CD8-positive, alpha-beta memory T cell (primary cell): ENCODE measurements around the gene NUP88. TPM values are rescaled to one million over a fixed set of nuclear protein-coding genes. Genes with fewer than 3 reads are reported as not detected.

Experiments used
- CTCF ChIA-PET: fragments of 350-600 bp; sonication (Branson Sonifier 250); formaldehyde crosslinking; loops from one replicate; lab custom pipeline; 2021; ENCODE audit warnings: antibody characterized with exemption; lab: Charles Lee
- POLR2A ChIA-PET: fragments of 350-600 bp; sonication (Branson Sonifier 250); formaldehyde crosslinking; loops from one replicate; lab custom pipeline; 2021; ENCODE audit warnings: antibody characterized with exemption; lab: Charles Lee
- DNase-seq, 5 donors: peaks; one replicate each; pipeline versions ENCODE4 v3.0.0 to v3.0.0-alpha.2; 2020 to 2022; ENCODE audit warnings: mixed read lengths in 1 of 5
- H3K27ac ChIP-seq: one replicate; pipeline ENCODE4 v1.7.0; 2013; ENCODE audit warnings: low read depth, mild to moderate bottlenecking, low read length, moderate library complexity
- H3K27me3 ChIP-seq: 2 replicates; pipeline ENCODE4 v1.7.0; 2013; ENCODE audit warnings: low read length, mild to moderate bottlenecking; ENCODE audit not compliant: insufficient read depth, poor library complexity, severe bottlenecking
- H3K36me3 ChIP-seq: 2 replicates; pipeline ENCODE4 v1.7.0; 2013; ENCODE audit warnings: mild to moderate bottlenecking, low read length, moderate library complexity; ENCODE audit not compliant: insufficient read depth
- H3K4me1 ChIP-seq: 2 replicates; pipeline ENCODE4 v1.7.0; 2013; ENCODE audit warnings: mild to moderate bottlenecking, low read length, moderate library complexity; ENCODE audit not compliant: insufficient read depth
- H3K4me3 ChIP-seq: 2 replicates; pipeline ENCODE4 v1.7.0; 2013; ENCODE audit warnings: mild to moderate bottlenecking, low read length
- H3K9me3 ChIP-seq: 2 replicates; pipeline ENCODE4 v1.7.0; 2013; ENCODE audit warnings: mild to moderate bottlenecking, low read length
- H3K27ac Mint-ChIP-seq, 8 donors: one replicate each; pipeline ENCODE4 v1.8.0; 2020 to 2021; ENCODE audit warnings: mixed read lengths in 8 of 8, mild to moderate bottlenecking in 6 of 8, inconsistent platforms in 3 of 8, moderate library complexity in 3 of 8
- H3K27me3 Mint-ChIP-seq, 2 donors: one replicate each; pipeline ENCODE4 v1.8.0; 2020 to 2021; ENCODE audit warnings: mixed read lengths in 2 of 2, mild to moderate bottlenecking in 1 of 2, moderate library complexity in 1 of 2
- H3K36me3 Mint-ChIP-seq, 3 donors: one replicate each; pipeline ENCODE4 v1.8.0; 2020 to 2021; ENCODE audit warnings: mixed read lengths in 3 of 3, inconsistent platforms in 1 of 3, mild to moderate bottlenecking in 1 of 3
- H3K4me1 Mint-ChIP-seq, 3 donors: one replicate each; pipeline ENCODE4 v1.8.0; 2020 to 2021; ENCODE audit warnings: mixed read lengths in 3 of 3, inconsistent platforms in 1 of 3, mild to moderate bottlenecking in 1 of 3
- H3K4me3 Mint-ChIP-seq, 7 donors: one replicate each; pipeline ENCODE4 v1.8.0; 2020 to 2021; ENCODE audit warnings: mixed read lengths in 7 of 7, mild to moderate bottlenecking in 6 of 7, moderate library complexity in 4 of 7, inconsistent platforms in 2 of 7
- H3K9me3 Mint-ChIP-seq, 5 donors: one replicate each; pipeline ENCODE4 v1.8.0; 2020 to 2022; ENCODE audit warnings: mixed read lengths in 5 of 5, mild to moderate bottlenecking in 3 of 5, moderate library complexity in 2 of 5, inconsistent platforms in 1 of 5
- polyA plus RNA-seq: library from polyadenylated mRNA; unstranded; fragments of 300-500 nt; fragmentation: Illumina TruSeq; gene quantifications from one replicate; pipeline ENCODE4 v1.2.3, GENCODE V29; 2021
- total RNA-seq, 2 experiments: library from RNA; stranded (reverse); gene quantifications; one replicate each; pipeline ENCODE4 v1.2.3, GENCODE V29; 2021

Gene NUP88
- total and polyA plus RNA-seq, 3 experiments from 2014 or later: 113 to 144 (median 131) TPM

GRCh38 chr17:5354310-5354709, 65.2 kb downstream of the NUP88 start:
- Mint-ChIP-seq H3K9me3 (no peaks in the 10 kb centered on the region), H3K36me3 (peaks cover 0 to 82% (median 16%) of the 10 kb centered on the region in 3 donors), H3K4me1 (no peaks in the 10 kb centered on the region), H3K27me3 (no peaks in the 10 kb centered on the region), H3K4me3 (no peak overlapping the region), H3K27ac (peak overlapping the region in 3 of 8 donors; percentile 17 to 50 (median 46))
- ChIA-PET POLR2A (no interaction called here), CTCF (no interaction called here)
- Histone ChIP-seq H3K36me3 (peaks cover 20% of the 10 kb centered on the region), H3K4me3 (no peak overlapping the region), H3K9me3 (no peaks in the 10 kb centered on the region), H3K27ac (no peak overlapping the region), H3K27me3 (no peaks in the 10 kb centered on the region), H3K4me1 (no peaks in the 10 kb centered on the region)
- no peak for DNase-seq

- Mint-ChIP-seq H3K9me3 (no peaks in the 10 kb centered on the region), H3K4me1 (no peaks in the 10 kb centered on the region), H3K4me3 (no peak overlapping the region), H3K27ac (peak overlapping the region in 6 of 8 donors; percentile 6 to 74 (median 23)), H3K36me3 (peaks cover 0 to 79% (median 22%) of the 10 kb centered on the region in 3 donors), H3K27me3 (no peaks in the 10 kb centered on the region)
- Histone ChIP-seq H3K9me3 (no peaks in the 10 kb centered on the region), H3K36me3 (peaks cover 23% of the 10 kb centered on the region), H3K27me3 (no peaks in the 10 kb centered on the region), H3K27ac (no peak overlapping the region), H3K4me3 (no peak overlapping the region), H3K4me1 (no peaks in the 10 kb centered on the region)
- CTCF ChIA-PET: no interaction called here
- POLR2A ChIA-PET: no interaction called here
- no peak for DNase-seq
Measured at GRCh38 chr17:5352681-5353289, 66.7 kb downstream of the NUP88 start.

DNA sequence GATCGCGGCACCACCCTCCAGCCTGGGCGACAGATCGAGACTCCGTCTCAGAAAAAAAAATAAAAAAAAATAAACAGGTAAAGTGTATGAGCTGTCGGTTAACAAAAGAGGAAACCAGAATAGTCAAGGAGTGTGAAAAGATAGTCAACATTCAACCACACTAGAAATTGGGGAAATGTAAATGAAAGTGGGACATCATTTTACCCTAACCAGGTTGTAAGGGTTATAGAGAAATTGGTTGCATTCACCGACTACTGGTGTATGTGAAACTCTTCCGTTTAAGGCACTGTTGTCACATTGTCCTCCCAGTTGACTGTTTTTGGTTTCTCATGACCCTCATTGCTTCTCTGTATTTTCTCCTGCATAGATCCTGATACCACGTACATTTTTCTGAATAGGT, 74.5 kb downstream of the NUP88 start:
- Mint-ChIP-seq H3K4me3 (no peak overlapping the region), H3K4me1 (peaks cover 0 to 6% (median 2%) of the 10 kb centered on the region in 3 donors), H3K27ac (peak overlapping the region in 7 of 8 donors; percentile 1 to 84 (median 58)), H3K36me3 (peaks cover 0 to 52% (median 14%) of the 10 kb centered on the region in 3 donors), H3K9me3 (no peaks in the 10 kb centered on the region), H3K27me3 (no peaks in the 10 kb centered on the region)
- Histone ChIP-seq H3K36me3 (peaks cover 15% of the 10 kb centered on the region), H3K27ac (no peak overlapping the region), H3K27me3 (no peaks in the 10 kb centered on the region), H3K4me1 (no peaks in the 10 kb centered on the region), H3K9me3 (no peaks in the 10 kb centered on the region), H3K4me3 (no peak overlapping the region)
- ChIA-PET POLR2A (no interaction called here), CTCF (no interaction called here)
- no peak for DNase-seq

Other genes with a start within 250 kb of the NUP88 start
- 10 to 100 TPM; 11.7 to 14.9 TPM for gene ZNF594, start 227.8 kb downstream of the NUP88 start, total RNA-seq
- gene ZNF594, start 227.8 kb downstream of the NUP88 start, polyA plus RNA-seq: 1.2 TPM
- gene SCIMP, start 184.8 kb downstream of the NUP88 start, total RNA-seq: under 1 TPM; 0.22 TPM
- gene SCIMP, start 184.8 kb downstream of the NUP88 start, polyA plus RNA-seq: 0.81 TPM
- 10 to 100 TPM; 60.9 to 64.0 TPM for gene RABEP1, start 137.4 kb downstream of the NUP88 start, total RNA-seq
- 44.4 TPM for gene RABEP1, start 137.4 kb downstream of the NUP88 start, polyA plus RNA-seq
- 10 to 100 TPM; 50.6 to 51.0 TPM for gene RPAIN, start 520 bp upstream of the NUP88 start, total RNA-seq
- gene RPAIN, start 520 bp upstream of the NUP88 start, polyA plus RNA-seq: 36.9 TPM
- 100 to 1,000 TPM; 544 to 565 TPM for gene C1QBP, start 19.5 kb upstream of the NUP88 start, total RNA-seq
- gene C1QBP, start 19.5 kb upstream of the NUP88 start, polyA plus RNA-seq: 241 TPM
- gene DHX33, start 49.3 kb upstream of the NUP88 start, total RNA-seq: 10 to 100 TPM; 49.7 to 50.8 TPM
- 0.54 TPM for gene DHX33, start 49.3 kb upstream of the NUP88 start, polyA plus RNA-seq
- 10 to 100 TPM; 92.0 to 98.3 TPM for gene DERL2, start 66.5 kb upstream of the NUP88 start, total RNA-seq
- 89.8 TPM for gene DERL2, start 66.5 kb upstream of the NUP88 start, polyA plus RNA-seq
- gene MIS12, start 66.9 kb upstream of the NUP88 start, total RNA-seq: 10 to 100 TPM; 47.3 to 48.1 TPM
- gene MIS12, start 66.9 kb upstream of the NUP88 start, polyA plus RNA-seq: 21.7 TPM
- gene NLRP1, start 164.8 kb upstream of the NUP88 start, total RNA-seq: 10 to 100 TPM; 33.8 to 35.2 TPM
- 37.6 TPM for gene NLRP1, start 164.8 kb upstream of the NUP88 start, polyA plus RNA-seq